ENCODE measurements around the gene C20orf141.

C20orf141 gene

GRCh38 chr20:2794866-2795447, 19.8 kb upstream of the C20orf141 start:
- WGBS (ENCODE audit: extremely low coverage, insufficient coverage, insufficient read length): no CpG with 5 or more reads among the region's 11 CpGs
- no peak overlapping the region for H4K8ac ChIP-seq (ENCODE audit: low read depth, low read length)
- peaks cover under 1% of the 10 kb centered on the region for H3K79me2 ChIP-seq (ENCODE audit: control insufficient read depth, insufficient read depth, low read length, poor library complexity)
- no peak overlapping the region for H2AFZ ChIP-seq (ENCODE audit: insufficient read depth, low read length, poor library complexity)
- H2BK12ac ChIP-seq (ENCODE audit: low read length): no peak overlapping the region
- no peaks in the 10 kb centered on the region for H3K79me1 ChIP-seq (ENCODE audit: low read length)
- no peak overlapping the region for H3K18ac ChIP-seq (ENCODE audit: low read length)
- no peak overlapping the region for H2AK5ac ChIP-seq (ENCODE audit: low read length)
- no peak overlapping the region for H3K14ac ChIP-seq (ENCODE audit: low read length)
- H3K27me3 ChIP-seq (ENCODE audit: insufficient read depth, low read length): peaks cover under 1% of the 10 kb centered on the region
- DNase-seq: no peak
- no peak overlapping the region for H3K4me3 ChIP-seq (ENCODE audit: low read depth, low read length)
- peaks cover 1% of the 10 kb centered on the region for H3K9me3 ChIP-seq (ENCODE audit: insufficient read depth, low read depth, low read length)
- H2BK120ac ChIP-seq (ENCODE audit: insufficient read depth, low read length, poor library complexity): no peak overlapping the region
- H3K4me2 ChIP-seq (ENCODE audit: low read length): no peak overlapping the region
- no peak overlapping the region for H4K91ac ChIP-seq (ENCODE audit: low read depth, low read length)
- no peak overlapping the region for H3K27ac ChIP-seq (ENCODE audit: low read depth, low read length)
- no peak overlapping the region for H3K9ac ChIP-seq (ENCODE audit: low read length)
- no peak overlapping the region for H3K4ac ChIP-seq (ENCODE audit: low read depth, low read length)
- no peak overlapping the region for H3K23ac ChIP-seq (ENCODE audit: low read length)
- H3K4me1 ChIP-seq (ENCODE audit: control insufficient read depth in 1 of 2, insufficient read depth in 2 of 2, low read length in 2 of 2): peaks cover 1 to 5% of the 10 kb centered on the region in 2 experiments
- H3K36me3 ChIP-seq (ENCODE audit: control insufficient read depth in 1 of 2, insufficient read depth in 2 of 2, low read length in 2 of 2): peaks cover 24 to 30% of the 10 kb centered on the region in 2 experiments
- no peak overlapping the region for H4K12ac ChIP-seq (ENCODE audit: low read depth, low read length)
- H2BK5ac ChIP-seq (ENCODE audit: low read depth, low read length, poor library complexity): no peak overlapping the region

- no peak overlapping the region for H2AK5ac ChIP-seq (ENCODE audit: low read length)
- H3K4ac ChIP-seq (ENCODE audit: low read depth, low read length): no peak overlapping the region
- no peak overlapping the region for H4K12ac ChIP-seq (ENCODE audit: low read depth, low read length)
- H3K27me3 ChIP-seq (ENCODE audit: insufficient read depth, low read length): peaks cover 4% of the 10 kb centered on the region
- H2BK12ac ChIP-seq (ENCODE audit: low read length): no peak overlapping the region
- no peak for DNase-seq
- H3K27ac ChIP-seq (ENCODE audit: low read depth, low read length): no peak overlapping the region
- H4K91ac ChIP-seq (ENCODE audit: low read depth, low read length): no peak overlapping the region
- no peak overlapping the region for H2BK5ac ChIP-seq (ENCODE audit: low read depth, low read length, poor library complexity)
- peaks cover 4 to 7% of the 10 kb centered on the region in 2 experiments for H3K4me1 ChIP-seq (ENCODE audit: control insufficient read depth in 1 of 2, insufficient read depth in 2 of 2, low read length in 2 of 2)
- H2AFZ ChIP-seq (ENCODE audit: insufficient read depth, low read length, poor library complexity): no peak overlapping the region
- H3K79me1 ChIP-seq (ENCODE audit: low read length): no peaks in the 10 kb centered on the region
- peaks cover 3% of the 10 kb centered on the region for H3K79me2 ChIP-seq (ENCODE audit: control insufficient read depth, insufficient read depth, low read length, poor library complexity)
- peaks cover 4% of the 10 kb centered on the region for H3K9me3 ChIP-seq (ENCODE audit: insufficient read depth, low read depth, low read length)
- WGBS (ENCODE audit: extremely low coverage, insufficient coverage, insufficient read length): no CpG with 5 or more reads among the region's 24 CpGs
- peaks cover 24 to 30% of the 10 kb centered on the region in 2 experiments for H3K36me3 ChIP-seq (ENCODE audit: control insufficient read depth in 1 of 2, insufficient read depth in 2 of 2, low read length in 2 of 2)
- H2BK120ac ChIP-seq (ENCODE audit: insufficient read depth, low read length, poor library complexity): no peak overlapping the region
- H3K9ac ChIP-seq (ENCODE audit: low read length): no peak overlapping the region
- no peak overlapping the region for H3K4me2 ChIP-seq (ENCODE audit: low read length)
- H3K18ac ChIP-seq (ENCODE audit: low read length): no peak overlapping the region
- H3K14ac ChIP-seq (ENCODE audit: low read length): no peak overlapping the region
- no peak overlapping the region for H3K4me3 ChIP-seq (ENCODE audit: low read depth, low read length)
- H3K23ac ChIP-seq (ENCODE audit: low read length): no peak overlapping the region
- H4K8ac ChIP-seq (ENCODE audit: low read depth, low read length): no peak overlapping the region
These were observed 19.3 kb upstream of the C20orf141 start for GRCh38 chr20:2795451-2795850.

- H3K4me2 ChIP-seq (ENCODE audit: low read length): no peak overlapping the region
- H3K4ac ChIP-seq (ENCODE audit: low read depth, low read length): no peak overlapping the region
- no peak overlapping the region for H4K91ac ChIP-seq (ENCODE audit: low read depth, low read length)
- peaks cover 4% of the 10 kb centered on the region for H3K9me3 ChIP-seq (ENCODE audit: insufficient read depth, low read depth, low read length)
- no peak overlapping the region for H4K8ac ChIP-seq (ENCODE audit: low read depth, low read length)
- no peak overlapping the region for H3K27ac ChIP-seq (ENCODE audit: low read depth, low read length)
- H3K4me1 ChIP-seq (ENCODE audit: control insufficient read depth in 1 of 2, insufficient read depth in 2 of 2, low read length in 2 of 2): peaks cover 4 to 7% of the 10 kb centered on the region in 2 experiments
- no peak overlapping the region for H3K14ac ChIP-seq (ENCODE audit: low read length)
- no peaks in the 10 kb centered on the region for H3K79me1 ChIP-seq (ENCODE audit: low read length)
- H3K27me3 ChIP-seq (ENCODE audit: insufficient read depth, low read length): peaks cover 10% of the 10 kb centered on the region
- WGBS (ENCODE audit: extremely low coverage, insufficient coverage, insufficient read length): no CpG with 5 or more reads among the region's 20 CpGs
- no peak overlapping the region for H4K12ac ChIP-seq (ENCODE audit: low read depth, low read length)
- H3K36me3 ChIP-seq (ENCODE audit: control insufficient read depth in 1 of 2, insufficient read depth in 2 of 2, low read length in 2 of 2): peaks cover 24 to 30% of the 10 kb centered on the region in 2 experiments
- no peak overlapping the region for H3K9ac ChIP-seq (ENCODE audit: low read length)
- no peak overlapping the region for H2AK5ac ChIP-seq (ENCODE audit: low read length)
- H3K4me3 ChIP-seq (ENCODE audit: low read depth, low read length): no peak overlapping the region
- no peak overlapping the region for H2BK12ac ChIP-seq (ENCODE audit: low read length)
- no peak overlapping the region for H2BK5ac ChIP-seq (ENCODE audit: low read depth, low read length, poor library complexity)
- H3K23ac ChIP-seq (ENCODE audit: low read length): no peak overlapping the region
- H3K79me2 ChIP-seq (ENCODE audit: control insufficient read depth, insufficient read depth, low read length, poor library complexity): peaks cover 3% of the 10 kb centered on the region
- H3K18ac ChIP-seq (ENCODE audit: low read length): no peak overlapping the region
- no peak overlapping the region for H2BK120ac ChIP-seq (ENCODE audit: insufficient read depth, low read length, poor library complexity)
- DNase-seq: no peak
- no peak overlapping the region for H2AFZ ChIP-seq (ENCODE audit: insufficient read depth, low read length, poor library complexity)
These were observed 18.7 kb upstream of the C20orf141 start for GRCh38 chr20:2796011-2796660.

- Histone ChIP-seq H3K36me3 (ENCODE audit: control insufficient read depth in 1 of 2, insufficient read depth in 2 of 2, low read length in 2 of 2) (peaks cover 24 to 30% of the 10 kb centered on the region in 2 experiments), H2BK120ac (ENCODE audit: insufficient read depth, low read length, poor library complexity) (no peak overlapping the region), H3K18ac (ENCODE audit: low read length) (no peak overlapping the region), H2BK12ac (ENCODE audit: low read length) (no peak overlapping the region), H2AK5ac (ENCODE audit: low read length) (no peak overlapping the region), H3K9me3 (ENCODE audit: insufficient read depth, low read depth, low read length) (peaks cover 4% of the 10 kb centered on the region), H3K27ac (ENCODE audit: low read depth, low read length) (no peak overlapping the region), H2AFZ (ENCODE audit: insufficient read depth, low read length, poor library complexity) (no peak overlapping the region), H3K27me3 (ENCODE audit: insufficient read depth, low read length) (peaks cover 18% of the 10 kb centered on the region), H3K4ac (ENCODE audit: low read depth, low read length) (no peak overlapping the region), H4K12ac (ENCODE audit: low read depth, low read length) (no peak overlapping the region), H2BK5ac (ENCODE audit: low read depth, low read length, poor library complexity) (no peak overlapping the region), H3K79me1 (ENCODE audit: low read length) (no peaks in the 10 kb centered on the region), H3K23ac (ENCODE audit: low read length) (no peak overlapping the region), H4K91ac (ENCODE audit: low read depth, low read length) (no peak overlapping the region), H3K9ac (ENCODE audit: low read length) (no peak overlapping the region), H3K14ac (ENCODE audit: low read length) (no peak overlapping the region), H3K4me1 (ENCODE audit: control insufficient read depth in 1 of 2, insufficient read depth in 2 of 2, low read length in 2 of 2) (peaks cover 4 to 7% of the 10 kb centered on the region in 2 experiments), H4K8ac (ENCODE audit: low read depth, low read length) (no peak overlapping the region), H3K79me2 (ENCODE audit: control insufficient read depth, insufficient read depth, low read length, poor library complexity) (peaks cover 3% of the 10 kb centered on the region), H3K4me2 (ENCODE audit: low read length) (no peak overlapping the region), H3K4me3 (ENCODE audit: low read depth, low read length) (no peak overlapping the region)
- WGBS (ENCODE audit: extremely low coverage, insufficient coverage, insufficient read length): no CpG with 5 or more reads among the region's 16 CpGs
- no peak for DNase-seq
These were observed 17.4 kb upstream of the C20orf141 start for GRCh38 chr20:2797136-2797983.

Measured in trophoblast cell (in vitro differentiated cells and primary cell).